Measurements from ENCODE around the gene KIAA0319L.

- no peak for TF ChIP-seq EP300 (IDR thresholded peaks at IDR 0.05)
- no peak for TF ChIP-seq CTCF (IDR thresholded peaks at IDR 0.05)
- no peak for TF ChIP-seq POLR2A (IDR thresholded peaks at IDR 0.05)
- no peak for TF ChIP-seq POLR2AphosphoS5 (IDR thresholded peaks at IDR 0.05)
These were observed 18.3 kb upstream of the KIAA0319L start for GRCh38 chr1:35575416-35575958.

All from stomach (tissue), 4 donors.